NCI-H2196 (cell line): Measurements from ENCODE around the gene SPRED2.

Source experiments
- DNase-seq: peaks from one replicate; lab custom pipeline; 2025; ENCODE audit not compliant: unreplicated experiment; lab: John Stamatoyannopoulos, UW

Gene SPRED2

GRCh38 chr2:65287364-65287763 lies 145.0 kb downstream of the SPRED2 start:
- DNase-seq = no peak

GRCh38 chr2:65282477-65283053 lies 149.8 kb downstream of the SPRED2 start:
- DNase-seq = no peak

- no peak for DNase-seq
These were observed 150.6 kb downstream of the SPRED2 start for GRCh38 chr2:65281627-65282351.

GRCh38 chr2:65279756-65280155 lies 152.6 kb downstream of the SPRED2 start:
- no peak for DNase-seq

GRCh38 chr2:65278531-65278981 lies 153.8 kb downstream of the SPRED2 start:
- DNase-seq = no peak

GRCh38 chr2:65277791-65278483 lies 154.5 kb downstream of the SPRED2 start:
- no peak for DNase-seq

- DNase-seq = no peak
These were observed 155.3 kb downstream of the SPRED2 start for GRCh38 chr2:65277118-65277517.

GRCh38 chr2:65276609-65277008 lies 155.8 kb downstream of the SPRED2 start:
- DNase-seq = no peak

GRCh38 chr2:65275141-65275915 lies 157.1 kb downstream of the SPRED2 start:
- DNase-seq = no peak

GRCh38 chr2:65273344-65273743 lies 159.1 kb downstream of the SPRED2 start:
- DNase-seq = no peak

- DNase-seq = no peak
These were observed 163.4 kb downstream of the SPRED2 start for GRCh38 chr2:65268957-65269356.

GRCh38 chr2:65267008-65267407 lies 165.4 kb downstream of the SPRED2 start:
- no peak for DNase-seq

- DNase-seq = no peak
These were observed 166.7 kb downstream of the SPRED2 start for GRCh38 chr2:65265671-65266045.

GRCh38 chr2:65264821-65265670 lies 167.4 kb downstream of the SPRED2 start:
- DNase-seq = peak; percentile 47

GRCh38 chr2:65263986-65264385 lies 168.4 kb downstream of the SPRED2 start:
- no peak for DNase-seq

- no peak for DNase-seq
These were observed 169.1 kb downstream of the SPRED2 start for GRCh38 chr2:65263262-65263661.

- DNase-seq = no peak
These were observed 170.7 kb downstream of the SPRED2 start for GRCh38 chr2:65261676-65262075.
